ENCODE measurements around the gene RTN3. TPM values are rescaled to one million over a fixed set of nuclear protein-coding genes. Genes with fewer than 3 reads are reported as not detected.

RTN3 gene
- total RNA-seq, 1 experiment from 2014 or later, result 145 TPM

DNA sequence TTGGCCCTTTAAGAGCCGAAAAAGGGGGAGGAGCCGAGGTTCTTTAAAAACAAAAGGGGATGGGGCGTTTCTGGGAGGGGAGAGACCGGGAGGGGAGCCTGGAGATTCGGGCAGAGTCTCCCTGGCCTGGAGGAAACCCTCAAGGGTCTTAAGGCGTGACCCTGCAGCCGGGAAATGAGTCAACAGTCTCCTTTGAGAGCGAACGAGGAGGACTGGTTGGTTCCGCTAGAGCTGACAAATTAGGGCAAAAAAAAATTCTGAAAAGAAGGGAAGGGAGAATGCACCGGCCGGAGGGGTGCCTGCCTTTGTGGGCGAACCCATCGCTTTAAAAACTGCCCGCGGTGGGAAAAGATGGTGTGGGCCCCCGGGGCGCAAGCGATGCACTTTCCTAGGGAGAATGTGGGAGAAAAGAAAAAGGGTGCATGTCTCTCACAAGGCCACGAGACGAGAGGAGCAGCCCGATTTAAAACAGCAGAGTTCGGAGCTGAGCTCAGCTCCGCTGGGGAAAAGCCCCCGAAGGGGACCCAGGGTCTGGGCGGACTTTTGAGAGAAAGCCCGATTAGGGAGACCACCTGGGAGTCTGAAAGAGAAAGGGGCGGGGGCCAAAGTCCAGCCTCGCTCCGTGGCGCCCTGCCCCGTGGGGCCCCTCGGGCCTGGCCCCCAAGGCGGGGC lies 86.4 kb downstream of the RTN3 start:
- DNase-seq (ENCODE audit: low read depth, low spot score), result no peak
- ChIA-PET POLR2A (interaction anchor here (0.7 kb wide), 1 partner anchor 174 kb away, joined by 3 read pairs; no protein-coding TSS in a partner anchor), CTCF (interaction anchor here (0.6 to 1.1 kb wide), 5 partner anchors 30 to 178 kb away, joined by 3 to 11 read pairs (median 3); partner anchors contain the start of gene NAA40)
- intact Hi-C loops (cut with micrococcal nuclease; ENCODE audit: unreplicated experiment) (loop anchor here (10.0 kb wide), 1 partner anchor 67 kb away; the partner anchor contains the start of gene MARK2), in situ Hi-C loops (cut with HindIII; ENCODE audit: low pct_unique_long_range_greater_than_20kb, low sequenced_read_pairs) (no loop called here)
- no peaks in the 10 kb centered on the region for H3K9me3 ChIP-seq (ENCODE audit: control insufficient read depth, insufficient read depth, low read depth, low read length)
- TF ChIP-seq, protein P1, sequence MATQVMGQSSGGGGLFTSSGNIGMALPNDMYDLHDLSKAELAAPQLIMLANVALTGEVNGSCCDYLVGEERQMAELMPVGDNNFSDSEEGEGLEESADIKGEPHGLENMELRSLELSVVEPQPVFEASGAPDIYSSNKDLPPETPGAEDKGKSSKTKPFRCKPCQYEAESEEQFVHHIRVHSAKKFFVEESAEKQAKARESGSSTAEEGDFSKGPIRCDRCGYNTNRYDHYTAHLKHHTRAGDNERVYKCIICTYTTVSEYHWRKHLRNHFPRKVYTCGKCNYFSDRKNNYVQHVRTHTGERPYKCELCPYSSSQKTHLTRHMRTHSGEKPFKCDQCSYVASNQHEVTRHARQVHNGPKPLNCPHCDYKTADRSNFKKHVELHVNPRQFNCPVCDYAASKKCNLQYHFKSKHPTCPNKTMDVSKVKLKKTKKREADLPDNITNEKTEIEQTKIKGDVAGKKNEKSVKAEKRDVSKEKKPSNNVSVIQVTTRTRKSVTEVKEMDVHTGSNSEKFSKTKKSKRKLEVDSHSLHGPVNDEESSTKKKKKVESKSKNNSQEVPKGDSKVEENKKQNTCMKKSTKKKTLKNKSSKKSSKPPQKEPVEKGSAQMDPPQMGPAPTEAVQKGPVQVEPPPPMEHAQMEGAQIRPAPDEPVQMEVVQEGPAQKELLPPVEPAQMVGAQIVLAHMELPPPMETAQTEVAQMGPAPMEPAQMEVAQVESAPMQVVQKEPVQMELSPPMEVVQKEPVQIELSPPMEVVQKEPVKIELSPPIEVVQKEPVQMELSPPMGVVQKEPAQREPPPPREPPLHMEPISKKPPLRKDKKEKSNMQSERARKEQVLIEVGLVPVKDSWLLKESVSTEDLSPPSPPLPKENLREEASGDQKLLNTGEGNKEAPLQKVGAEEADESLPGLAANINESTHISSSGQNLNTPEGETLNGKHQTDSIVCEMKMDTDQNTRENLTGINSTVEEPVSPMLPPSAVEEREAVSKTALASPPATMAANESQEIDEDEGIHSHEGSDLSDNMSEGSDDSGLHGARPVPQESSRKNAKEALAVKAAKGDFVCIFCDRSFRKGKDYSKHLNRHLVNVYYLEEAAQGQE (IDR thresholded peaks at IDR 0.05; ENCODE audit: insufficient read depth in 1 of 2, low read depth in 2 of 2, low read length in 1 of 2), result no peak
- TF ChIP-seq, protein P2, sequence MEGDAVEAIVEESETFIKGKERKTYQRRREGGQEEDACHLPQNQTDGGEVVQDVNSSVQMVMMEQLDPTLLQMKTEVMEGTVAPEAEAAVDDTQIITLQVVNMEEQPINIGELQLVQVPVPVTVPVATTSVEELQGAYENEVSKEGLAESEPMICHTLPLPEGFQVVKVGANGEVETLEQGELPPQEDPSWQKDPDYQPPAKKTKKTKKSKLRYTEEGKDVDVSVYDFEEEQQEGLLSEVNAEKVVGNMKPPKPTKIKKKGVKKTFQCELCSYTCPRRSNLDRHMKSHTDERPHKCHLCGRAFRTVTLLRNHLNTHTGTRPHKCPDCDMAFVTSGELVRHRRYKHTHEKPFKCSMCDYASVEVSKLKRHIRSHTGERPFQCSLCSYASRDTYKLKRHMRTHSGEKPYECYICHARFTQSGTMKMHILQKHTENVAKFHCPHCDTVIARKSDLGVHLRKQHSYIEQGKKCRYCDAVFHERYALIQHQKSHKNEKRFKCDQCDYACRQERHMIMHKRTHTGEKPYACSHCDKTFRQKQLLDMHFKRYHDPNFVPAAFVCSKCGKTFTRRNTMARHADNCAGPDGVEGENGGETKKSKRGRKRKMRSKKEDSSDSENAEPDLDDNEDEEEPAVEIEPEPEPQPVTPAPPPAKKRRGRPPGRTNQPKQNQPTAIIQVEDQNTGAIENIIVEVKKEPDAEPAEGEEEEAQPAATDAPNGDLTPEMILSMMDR (IDR thresholded peaks at IDR 0.05), result no peak
- TF ChIP-seq SIN3A (IDR thresholded peaks at IDR 0.05; ENCODE audit: borderline replicate concordance, insufficient read depth, low read depth, low read length), result no peak
- TF ChIP-seq POLR2AphosphoS5 (IDR thresholded peaks at IDR 0.05; ENCODE audit: low read depth, low read length), result no peak
- TF ChIP-seq TCF7L2 (IDR thresholded peaks at IDR 0.05; ENCODE audit: low read depth, low read length), result no peak
- H3K27ac ChIP-seq (ENCODE audit: low read length), result peak overlapping the region; percentile 79
- peak overlapping the region; percentile 77 to 85 for H3K4me3 ChIP-seq (ENCODE audit: low read depth in 2 of 2, low read length in 2 of 2)
- H3K4me1 ChIP-seq (ENCODE audit: control insufficient read depth, insufficient read depth, low read length), result peaks cover 15% of the 10 kb centered on the region
- no peaks in the 10 kb centered on the region for H3K27me3 ChIP-seq (ENCODE audit: control insufficient read depth, insufficient read depth, low read length)
- peaks cover 4% of the 10 kb centered on the region; the same call in 1 of the 2 replicates for H3K36me3 ChIP-seq (ENCODE audit: control insufficient read depth, insufficient read depth, low read length)
- BruUV-seq (replicated peaks), result no TSS peak
- ATAC-seq, result no peak

DNA sequence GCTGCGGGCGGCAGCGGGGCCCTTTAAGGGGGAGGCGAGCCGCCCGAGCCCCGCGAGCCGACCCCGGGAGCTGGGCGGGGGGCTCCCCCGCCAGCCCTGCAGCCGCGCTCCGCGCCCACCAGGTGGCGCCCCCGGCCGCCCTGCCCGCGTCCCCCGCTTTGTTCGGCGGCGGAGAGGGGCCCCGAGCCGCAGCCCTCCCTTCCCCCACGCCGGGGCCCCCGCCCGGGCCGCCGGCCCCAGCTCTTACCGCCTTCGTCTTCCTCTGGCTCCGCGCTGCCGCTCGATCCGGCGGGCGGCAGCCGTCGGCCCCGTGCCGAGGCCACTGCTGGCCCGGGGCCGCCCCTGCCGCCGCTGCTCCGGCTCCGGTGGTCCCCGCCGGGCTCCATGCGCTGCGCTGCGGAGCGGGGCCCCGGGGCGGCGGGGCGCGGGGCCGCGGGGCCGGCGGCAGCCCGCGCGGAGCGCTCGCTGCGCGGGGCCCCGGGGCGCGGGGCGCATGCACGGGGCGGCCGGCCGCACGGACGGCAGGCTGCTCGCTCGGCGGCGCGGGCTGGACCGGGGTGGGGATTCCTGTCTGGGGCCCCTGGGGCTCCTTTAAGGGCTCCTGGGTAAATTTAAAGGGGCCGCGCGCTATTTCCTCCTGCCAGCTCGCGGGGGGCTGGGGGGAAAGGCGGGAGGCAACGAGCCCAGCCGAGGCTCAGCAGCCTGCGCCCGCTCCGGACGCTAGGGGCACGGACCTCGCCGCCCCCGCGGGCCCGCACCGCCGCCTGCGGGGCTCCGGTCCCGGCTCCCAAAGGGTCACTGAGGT lies 87.1 kb downstream of the RTN3 start, which contains the start of gene ZFTA:
Gene ZFTA (minus strand): TSS at position 539 of the 805 bp plus-strand sequence. CDS start 153 bp downstream, at position 386.
- no peak for DNase-seq (ENCODE audit: low read depth, low spot score)
- Histone ChIP-seq H3K27me3 (ENCODE audit: control insufficient read depth, insufficient read depth, low read length) (no peaks in the 10 kb centered on the region), H3K27ac (ENCODE audit: low read length) (peak within 1 kb of the TSS; percentile 79), H3K9me3 (ENCODE audit: control insufficient read depth, insufficient read depth, low read depth, low read length) (no peaks in the 10 kb centered on the region), H3K4me3 (ENCODE audit: low read depth in 2 of 2, low read length in 2 of 2) (peak within 1 kb of the TSS; percentile 77 to 85), H3K36me3 (ENCODE audit: control insufficient read depth, insufficient read depth, low read length) (peaks cover 4% of the 10 kb centered on the region; the same call in 1 of the 2 replicates), H3K4me1 (ENCODE audit: control insufficient read depth, insufficient read depth, low read length) (peaks cover 15% of the 10 kb centered on the region)
- ChIA-PET CTCF (interaction anchor here (0.6 to 1.1 kb wide), 4 partner anchors 22 to 171 kb away, joined by 3 read pairs; partner anchors contain the start of gene NAA40), POLR2A (no interaction called here)
- no TSS peak for BruUV-seq (replicated peaks)
- in situ Hi-C loops (cut with HindIII; ENCODE audit: low pct_unique_long_range_greater_than_20kb, low sequenced_read_pairs), result no loop called here
- ATAC-seq, result peak; percentile 82
- intact Hi-C loops (cut with micrococcal nuclease; ENCODE audit: unreplicated experiment), result loop anchor here (10.0 kb wide), 1 partner anchor 66 kb away; the partner anchor contains the start of gene MARK2
- TF ChIP-seq, protein P2 (IDR thresholded peaks at IDR 0.05), result peak; percentile 97
- TF ChIP-seq POLR2AphosphoS5 (IDR thresholded peaks at IDR 0.05; ENCODE audit: low read depth, low read length), result no peak
- TF ChIP-seq, protein P1 (IDR thresholded peaks at IDR 0.05; ENCODE audit: insufficient read depth in 1 of 2, low read depth in 2 of 2, low read length in 1 of 2), result no peak
- no peak for TF ChIP-seq TCF7L2 (IDR thresholded peaks at IDR 0.05; ENCODE audit: low read depth, low read length)
- TF ChIP-seq SIN3A (IDR thresholded peaks at IDR 0.05; ENCODE audit: borderline replicate concordance, insufficient read depth, low read depth, low read length), result peak; percentile 81; the same call in 1 of the 2 replicates

Data from Panc1 (cell line).